HCT116 (cell line): ENCODE measurements around the gene PLD5. TPM values are rescaled to one million over a fixed set of nuclear protein-coding genes. Genes with fewer than 3 reads are reported as not detected.

Experiments used
- ATAC-seq: fragments of 200-7000 bp; cut with Tn5 transposase; 2 replicates; pipeline ENCODE4 v1.9.1; 2020; ENCODE audit warnings: mild to moderate bottlenecking, moderate library complexity
- BruUV-seq: library from RNA; stranded (reverse); fragments of 400-500 nt; replicated peaks from 2 replicates; lab custom pipeline; 2021; lab: Mats Ljungman, UMichigan
- CTCF ChIA-PET: fragments of 300-600 bp; sonication (Branson Sonifier 250); formaldehyde crosslinking; loops from one replicate; lab custom pipeline; 2021; ENCODE audit warnings: antibody characterized with exemption; lab: Charles Lee
- POLR2A ChIA-PET: fragments of 300-600, 350-600 bp; sonication (Branson Sonifier 250); formaldehyde crosslinking; loops from one replicate; lab custom pipeline; 2021; ENCODE audit warnings: antibody characterized with exemption; lab: Charles Lee
- RAD21 ChIA-PET, 2 experiments: fragments of 300-600 bp; sonication (Branson Sonifier 250); formaldehyde crosslinking; loops; one replicate each; lab custom pipeline; 2023; ENCODE audit warnings: low total read pairs in 2 of 2; ENCODE audit not compliant: uncharacterized antibody in 2 of 2, unreplicated experiment in 2 of 2, low non-redundant PET in 1 of 2; lab: Charles Lee
- DNase-seq: peaks from one replicate; pipeline ENCODE4 v3.0.0-alpha.2; 2010; ENCODE audit warnings: low read depth, low spot score
- H2AFZ ChIP-seq: fragments of 200-600 bp; shearing (Covaris generic), sonication (generic); 2 replicates; pipeline ENCODE4 v1.6.1; 2017; ENCODE audit warnings: low read depth, mixed run types, mixed read lengths, antibody characterized with exemption, low read length; ENCODE audit not compliant: poor library complexity, severe bottlenecking
- H3K27ac ChIP-seq: 2 replicates; pipeline ENCODE4 v1.5.1; 2012; ENCODE audit warnings: low read depth, low read length
- H3K27me3 ChIP-seq: fragments of 200-600 bp; sonication (generic); 2 replicates; pipeline ENCODE4 v1.6.1; 2016; ENCODE audit warnings: mixed run types, low read length, mixed read lengths; ENCODE audit not compliant: insufficient read depth
- H3K36me3 ChIP-seq, 2 experiments: fragments of 200-500 bp in 1 of 2; fragments of 200-600 bp in 1 of 2; sonication (Bioruptor generic) in 1 of 2; sonication (generic) in 1 of 2; 2 replicates each; pipeline versions ENCODE4 v1.5.1 to v1.6.1; 2014 to 2016; ENCODE audit warnings: low read length in 2 of 2, inconsistent platforms in 1 of 2, mixed read lengths in 1 of 2, mixed run types in 1 of 2; ENCODE audit not compliant: insufficient read depth in 2 of 2, control insufficient read depth in 1 of 2
- H3K4me1 ChIP-seq, 2 experiments: fragments of 200-600 bp in 1 of 2; sonication (generic) in 1 of 2; 2 replicates each; pipeline versions ENCODE4 v1.5.1 to v1.6.1; 2012 to 2017; ENCODE audit warnings: low read length in 2 of 2, inconsistent platforms in 1 of 2, mild to moderate bottlenecking in 1 of 2, mixed read lengths in 1 of 2, mixed run types in 1 of 2, moderate library complexity in 1 of 2; ENCODE audit not compliant: insufficient read depth in 2 of 2, control insufficient read depth in 1 of 2
- H3K4me2 ChIP-seq: fragments of 200-600 bp; sonication (generic); 2 replicates; pipeline ENCODE4 v1.6.1; 2017; ENCODE audit warnings: mixed run types, low read length, mixed read lengths
- H3K4me3 ChIP-seq, 2 experiments: fragments of 200-600 bp in 1 of 2; sonication (generic) in 1 of 2; replicated peaks in 1 of 2; 2 replicates each; pipeline ENCODE4 v1.5.1; 2011 to 2016; ENCODE audit warnings: low read length in 2 of 2, control low read depth in 1 of 2, low read depth in 1 of 2, mild to moderate bottlenecking in 1 of 2, mixed read lengths in 1 of 2, mixed run types in 1 of 2
- H3K79me2 ChIP-seq: fragments of 200-600 bp; sonication (generic); 2 replicates; pipeline ENCODE4 v1.6.1; 2017; ENCODE audit warnings: mild to moderate bottlenecking, mixed run types, low read length, moderate library complexity, mixed read lengths; ENCODE audit not compliant: insufficient read depth
- H3K9ac ChIP-seq: fragments of 200-600 bp; sonication (generic); 2 replicates; pipeline ENCODE4 v1.6.1; 2016; ENCODE audit warnings: low read length, mixed read lengths
- H3K9me2 ChIP-seq: fragments of 200-600 bp; sonication (generic), shearing (Covaris generic); 2 replicates; pipeline ENCODE4 v1.6.1; 2017; ENCODE audit warnings: mixed run types, mild to moderate bottlenecking, moderate library complexity; ENCODE audit not compliant: insufficient read depth
- H3K9me3 ChIP-seq, 2 experiments: fragments of 200-500 bp in 1 of 2; fragments of 200-600 bp in 1 of 2; sonication (Bioruptor generic) in 1 of 2; sonication (generic) in 1 of 2; 2 replicates each; pipeline ENCODE4 v1.6.1; 2014 to 2017; ENCODE audit warnings: low read length in 2 of 2, mixed read lengths in 2 of 2, inconsistent platforms in 1 of 2, low read depth in 1 of 2, mild to moderate bottlenecking in 1 of 2, mixed run types in 1 of 2, moderate library complexity in 1 of 2; ENCODE audit not compliant: control insufficient read depth in 1 of 2, insufficient read depth in 1 of 2
- H4K20me1 ChIP-seq: fragments of 200-600 bp; sonication (generic), shearing (Covaris generic); 2 replicates; pipeline ENCODE4 v1.6.1; 2017; ENCODE audit warnings: mixed run types, mild to moderate bottlenecking, moderate library complexity; ENCODE audit not compliant: insufficient read depth
- CEBPB ChIP-seq: IDR thresholded peaks from 2 replicates; pipeline ENCODE4 v1.6.1; 2012; ENCODE audit warnings: low read depth
- CTCF ChIP-seq, 3 experiments: fragments of 200-600 bp in 1 of 3; sonication (generic) in 1 of 3; IDR thresholded peaks in 2 of 3; conservative IDR thresholded peaks in 1 of 3; 2 replicates each; pipeline ENCODE4 v1.5.1; 2012 to 2017; ENCODE audit warnings: low read depth in 2 of 3, low read length in 2 of 3, antibody characterized with exemption in 1 of 3, borderline replicate concordance in 1 of 3, control low read depth in 1 of 3, mild to moderate bottlenecking in 1 of 3, mixed read lengths in 1 of 3, mixed run types in 1 of 3, moderate library complexity in 1 of 3; ENCODE audit not compliant: insufficient read depth in 1 of 3
- EGR1 ChIP-seq: IDR thresholded peaks from 2 replicates; pipeline ENCODE4 v1.6.1; 2012; ENCODE audit warnings: low read depth
- EZH2phosphoT487 ChIP-seq: fragments of 200-600 bp; IDR thresholded peaks from 2 replicates; pipeline ENCODE4 v1.6.1; 2018; ENCODE audit warnings: antibody characterized with exemption, borderline replicate concordance
- JUND ChIP-seq: IDR thresholded peaks from 2 replicates; pipeline ENCODE4 v1.6.1; 2012
- POLR2A ChIP-seq: IDR thresholded peaks from 2 replicates; pipeline ENCODE4 v1.7.0; 2011; ENCODE audit warnings: borderline replicate concordance; ENCODE audit not compliant: insufficient read depth, insufficient read length; ENCODE audit errors: extremely low read depth
- POLR2AphosphoS5 ChIP-seq: IDR thresholded peaks from 2 replicates; pipeline ENCODE4 v1.6.1; 2011; ENCODE audit warnings: mild to moderate bottlenecking, low read depth, low read length, moderate library complexity
- RAD21 ChIP-seq: IDR thresholded peaks from 2 replicates; pipeline ENCODE4 v1.6.1; 2012; ENCODE audit warnings: low read depth, mild to moderate bottlenecking
- REST ChIP-seq: IDR thresholded peaks from 2 replicates; pipeline ENCODE4 v1.6.1; 2012; ENCODE audit warnings: low read depth
- SIN3A ChIP-seq: IDR thresholded peaks from 2 replicates; pipeline ENCODE4 v1.6.1; 2012; ENCODE audit warnings: low read depth
- SRF ChIP-seq: IDR thresholded peaks from 2 replicates; pipeline ENCODE4 v1.6.1; 2012; ENCODE audit warnings: low read depth
- TCF7L2 ChIP-seq: IDR thresholded peaks from 2 replicates; pipeline ENCODE4 v1.7.0; 2011; ENCODE audit warnings: borderline replicate concordance, inconsistent platforms; ENCODE audit not compliant: insufficient read depth, insufficient read length; ENCODE audit errors: extremely low read depth
- YY1 ChIP-seq: IDR thresholded peaks from 2 replicates; pipeline ENCODE4 v1.6.1; 2011; ENCODE audit warnings: low read length, low read depth, moderate library complexity, mild to moderate bottlenecking; ENCODE audit not compliant: insufficient replicate concordance; ENCODE audit errors: extremely low read depth
- ZBTB33 ChIP-seq: IDR thresholded peaks from 2 replicates; pipeline ENCODE4 v1.6.1; 2011; ENCODE audit warnings: mild to moderate bottlenecking, low read length, moderate library complexity; ENCODE audit not compliant: insufficient replicate concordance; ENCODE audit errors: extremely low read depth
- ZFX ChIP-seq: fragments of 450-650 bp; IDR thresholded peaks from 2 replicates; pipeline ENCODE4 v1.6.1; 2017
- intact Hi-C: fragments of 100-400 bp; cut with micrococcal nuclease; formaldehyde crosslinking; loops from 2 replicates; pipeline ENCODE4 v1.10.0; 2022
- total RNA-seq: library from RNA; stranded (reverse); gene quantifications from one replicate; pipeline ENCODE4 v1.2.1, GENCODE V29; 2021; ENCODE audit not compliant: unreplicated experiment

PLD5 gene
- total RNA-seq, 1 experiment from 2014 or later, result not detected

GRCh38 chr1:242089911-242090310 lies 434.6 kb downstream of the PLD5 start:
- no TSS peak for BruUV-seq
- CTCF ChIA-PET, result no interaction called here

More at GRCh38 chr1:242089911-242090310, 434.6 kb downstream of the PLD5 start:
- no peak overlapping the region for H3K9ac ChIP-seq
- no peak for TF ChIP-seq ZBTB33
- TF ChIP-seq RAD21, result no peak
- no peak for TF ChIP-seq ZFX
- no peak for TF ChIP-seq EGR1
- no peak for TF ChIP-seq YY1
- no peak for TF ChIP-seq CTCF (IDR thresholded peaks at IDR 0.05 in 2 of 3, conservative IDR thresholded peaks at IDR 0.05 in 1 of 3; ENCODE audit: borderline replicate concordance in 1 of 3, insufficient read depth in 1 of 3, low read depth in 2 of 3, low read length in 2 of 3)
- TF ChIP-seq REST, result no peak
- TF ChIP-seq JUND, result no peak
- no peak for TF ChIP-seq POLR2A
- no peak for TF ChIP-seq EZH2phosphoT487
- no peak for TF ChIP-seq CEBPB
- no peak for TF ChIP-seq SIN3A
- no peak for TF ChIP-seq POLR2AphosphoS5
- TF ChIP-seq TCF7L2, result no peak
- no peak for TF ChIP-seq SRF
- H3K4me2 ChIP-seq, result no peak overlapping the region
- H3K27me3 ChIP-seq, result peaks cover 66% of the 10 kb centered on the region
- ChIA-PET POLR2A (no interaction called here), RAD21 (no interaction called here)
- ATAC-seq, result no peak
- intact Hi-C loops, result no loop called here
- no peaks in the 10 kb centered on the region for H3K36me3 ChIP-seq
- H3K27ac ChIP-seq, result no peak overlapping the region
- H4K20me1 ChIP-seq, result no peaks in the 10 kb centered on the region
- no peaks in the 10 kb centered on the region for H3K79me2 ChIP-seq
- H3K4me3 ChIP-seq, result no peak overlapping the region
- no peaks in the 10 kb centered on the region for H3K9me3 ChIP-seq
- DNase-seq, result no peak
- no peaks in the 10 kb centered on the region for H3K9me2 ChIP-seq
- no peaks in the 10 kb centered on the region for H3K4me1 ChIP-seq
- H2AFZ ChIP-seq, result no peak overlapping the region
